Esophagus (tissue), 2 donors: ENCODE measurements around the gene SLX4. TPM values are rescaled to one million over a fixed set of nuclear protein-coding genes. Genes with fewer than 3 reads are reported as not detected.
"Not testable (repeated sequence)": the region's sequence is repeated elsewhere in the genome, so short reads cannot be mapped to it uniquely, and the experiment has no call there.

Experiments
- H3K27ac ChIP-seq, 2 donors: one replicate each; pipeline ENCODE4 v1.5.1; 2013; ENCODE audit warnings: low read depth in 2 of 2, mild to moderate bottlenecking in 2 of 2, inconsistent platforms in 1 of 2, low read length in 1 of 2, moderate library complexity in 1 of 2
- H3K27me3 ChIP-seq, 2 donors: one replicate each; pipeline ENCODE4 v1.6.1; 2013; ENCODE audit warnings: low read length in 2 of 2, control low read depth in 1 of 2, mild to moderate bottlenecking in 1 of 2; ENCODE audit not compliant: insufficient read depth in 2 of 2, control insufficient read depth in 1 of 2
- H3K36me3 ChIP-seq, 2 donors: one replicate each; pipeline ENCODE4 v1.6.1; 2013; ENCODE audit warnings: low read length in 1 of 2; ENCODE audit not compliant: control insufficient read depth in 2 of 2, insufficient read depth in 2 of 2
- H3K4me1 ChIP-seq, 2 donors: one replicate each; pipeline ENCODE4 v1.6.1; 2013; ENCODE audit warnings: low read length in 1 of 2; ENCODE audit not compliant: control insufficient read depth in 2 of 2, insufficient read depth in 2 of 2
- H3K4me3 ChIP-seq, 2 donors: one replicate each; pipeline ENCODE4 v1.5.1; 2013; ENCODE audit warnings: low read length in 2 of 2, mild to moderate bottlenecking in 2 of 2, low read depth in 1 of 2, moderate library complexity in 1 of 2
- H3K9me3 ChIP-seq, 2 donors: one replicate each; pipeline ENCODE4 v1.6.1; 2013; ENCODE audit warnings: mild to moderate bottlenecking in 2 of 2, low read depth in 1 of 2, low read length in 1 of 2, moderate library complexity in 1 of 2; ENCODE audit not compliant: control insufficient read depth in 2 of 2, insufficient read depth in 1 of 2
- WGBS, 2 donors: extraction: QIAGEN DNeasy Blood & Tissue Kit; methylation state at CpG; one replicate each; pipeline ENCODE4 v1.1.7; 2013; 5-methylcytosine and 5-hydroxymethylcytosine counted together
- polyA plus RNA-seq, 2 donors: library from polyadenylated mRNA; stranded (reverse); fragments of 200-250 nt; gene quantifications; one replicate each; pipeline ENCODE4 v1.2.3, GENCODE V29; 2013
- donor health status: healthy with polysubstance abuse.
- donor health status: Bipolar disorder and iron deficiency.

The SLX4 gene
- polyA plus RNA-seq, result 1 to 10 TPM; 1.6 to 3.5 TPM

GRCh38 chr16:3611146-3611975 lies at the start of gene SLX4:
Gene SLX4 (minus strand): TSS chr16:3611606. CDS start chr16:3608964, 2,642 bp downstream.
- peak within 1 kb of the TSS; percentile 81 to 92 for H3K4me3 ChIP-seq
- H3K27ac ChIP-seq, result peak within 1 kb of the TSS; percentile 86 to 91
- WGBS, 2 donors, result 0% methylated on average over 73 to 86 of the region's 86 CpGs
- peaks cover 2% of the 10 kb centered on the region in 2 donors for H3K36me3 ChIP-seq
- H3K9me3 ChIP-seq, result no peaks in the 10 kb centered on the region
- no peaks in the 10 kb centered on the region for H3K4me1 ChIP-seq
- no peaks in the 10 kb centered on the region for H3K27me3 ChIP-seq

GRCh38 chr16:3659251-3659650 lies 47.8 kb upstream of the SLX4 start:
- H3K27me3 ChIP-seq, result no peaks in the 10 kb centered on the region
- no peaks in the 10 kb centered on the region for H3K9me3 ChIP-seq
- peaks cover 20 to 66% of the 10 kb centered on the region in 2 donors for H3K36me3 ChIP-seq
- H3K27ac ChIP-seq, result no peak overlapping the region
- WGBS, 2 donors, result 70 to 73% methylated on average over 3 of the region's 3 CpGs
- H3K4me3 ChIP-seq, result no peak overlapping the region
- H3K4me1 ChIP-seq, result no peaks in the 10 kb centered on the region

GRCh38 chr16:3656491-3657468 lies 45.4 kb upstream of the SLX4 start:
- Histone ChIP-seq H3K36me3 (peaks cover 14 to 52% of the 10 kb centered on the region in 2 donors), H3K27me3 (no peaks in the 10 kb centered on the region), H3K27ac (no peak overlapping the region), H3K4me1 (no peaks in the 10 kb centered on the region), H3K4me3 (no peak overlapping the region), H3K9me3 (no peaks in the 10 kb centered on the region)
- WGBS, 2 donors, result 78 to 85% methylated on average over 40 to 42 of the region's 42 CpGs

GRCh38 chr16:3656160-3656490 lies 44.7 kb upstream of the SLX4 start:
- peaks cover 14 to 52% of the 10 kb centered on the region in 2 donors for H3K36me3 ChIP-seq
- H3K4me3 ChIP-seq, H3K9me3 ChIP-seq, H3K27ac ChIP-seq, H3K4me1 ChIP-seq, H3K27me3 ChIP-seq: not testable (repeated sequence)
- 82 to 97% methylated on average over 4 to 7 of the region's 10 CpGs for WGBS, 2 donors

- Histone ChIP-seq H3K9me3 (no peaks in the 10 kb centered on the region), H3K27me3 (no peaks in the 10 kb centered on the region), H3K4me1 (no peaks in the 10 kb centered on the region), H3K36me3 (peaks cover 14 to 56% of the 10 kb centered on the region in 2 donors), H3K27ac (no peak overlapping the region), H3K4me3 (no peak overlapping the region)
- WGBS, 2 donors, result 77 to 87% methylated on average over 21 of the region's 21 CpGs
Observed at GRCh38 chr16:3655396-3656159, 44.2 kb upstream of the SLX4 start.

- no peaks in the 10 kb centered on the region for H3K9me3 ChIP-seq
- no peak overlapping the region for H3K27ac ChIP-seq
- 79 to 85% methylated on average over 12 of the region's 12 CpGs for WGBS, 2 donors
- H3K27me3 ChIP-seq, result no peaks in the 10 kb centered on the region
- no peak overlapping the region for H3K4me3 ChIP-seq
- H3K4me1 ChIP-seq, result no peaks in the 10 kb centered on the region
- peaks cover 14 to 52% of the 10 kb centered on the region in 2 donors for H3K36me3 ChIP-seq
Observed at GRCh38 chr16:3655030-3655395, 43.6 kb upstream of the SLX4 start.

- Histone ChIP-seq H3K27ac (no peak within 1 kb of the TSS), H3K4me3 (no peak within 1 kb of the TSS)
Observed at GRCh38 chr16:3654249-3654991, 43.0 kb upstream of the SLX4 start, which contains the start of gene DNASE1. Gene DNASE1 (plus strand): TSS chr16:3654691. CDS start chr16:3655374, 683 bp downstream.

GRCh38 chr16:3652373-3653195 lies 41.2 kb upstream of the SLX4 start:
- Histone ChIP-seq H3K36me3 (peaks cover 9 to 42% of the 10 kb centered on the region in 2 donors), H3K27ac (no peak overlapping the region), H3K4me3 (no peak overlapping the region), H3K4me1 (no peaks in the 10 kb centered on the region), H3K9me3 (no peaks in the 10 kb centered on the region), H3K27me3 (no peaks in the 10 kb centered on the region)
- 79 to 84% methylated on average over 14 of the region's 14 CpGs for WGBS, 2 donors

More at GRCh38 chr16:3654249-3654991, 43.0 kb upstream of the SLX4 start, which contains the start of gene DNASE1:
- Histone ChIP-seq H3K9me3 (no peaks in the 10 kb centered on the region), H3K36me3 (peaks cover 14 to 50% of the 10 kb centered on the region in 2 donors), H3K4me1 (no peaks in the 10 kb centered on the region), H3K27me3 (no peaks in the 10 kb centered on the region)
- 58 to 72% methylated on average over 14 of the region's 14 CpGs for WGBS, 2 donors
